Measurements from ENCODE around the gene CRYGN.

CRYGN gene

GRCh38 chr7:151405056-151405455, 34.9 kb downstream of the CRYGN start:
- FAIRE-seq: no peak

GRCh38 chr7:151404216-151405011, 35.5 kb downstream of the CRYGN start:
- no peak for FAIRE-seq

- no peak for FAIRE-seq
Measured at GRCh38 chr7:151403764-151404163, 36.2 kb downstream of the CRYGN start.

DNA sequence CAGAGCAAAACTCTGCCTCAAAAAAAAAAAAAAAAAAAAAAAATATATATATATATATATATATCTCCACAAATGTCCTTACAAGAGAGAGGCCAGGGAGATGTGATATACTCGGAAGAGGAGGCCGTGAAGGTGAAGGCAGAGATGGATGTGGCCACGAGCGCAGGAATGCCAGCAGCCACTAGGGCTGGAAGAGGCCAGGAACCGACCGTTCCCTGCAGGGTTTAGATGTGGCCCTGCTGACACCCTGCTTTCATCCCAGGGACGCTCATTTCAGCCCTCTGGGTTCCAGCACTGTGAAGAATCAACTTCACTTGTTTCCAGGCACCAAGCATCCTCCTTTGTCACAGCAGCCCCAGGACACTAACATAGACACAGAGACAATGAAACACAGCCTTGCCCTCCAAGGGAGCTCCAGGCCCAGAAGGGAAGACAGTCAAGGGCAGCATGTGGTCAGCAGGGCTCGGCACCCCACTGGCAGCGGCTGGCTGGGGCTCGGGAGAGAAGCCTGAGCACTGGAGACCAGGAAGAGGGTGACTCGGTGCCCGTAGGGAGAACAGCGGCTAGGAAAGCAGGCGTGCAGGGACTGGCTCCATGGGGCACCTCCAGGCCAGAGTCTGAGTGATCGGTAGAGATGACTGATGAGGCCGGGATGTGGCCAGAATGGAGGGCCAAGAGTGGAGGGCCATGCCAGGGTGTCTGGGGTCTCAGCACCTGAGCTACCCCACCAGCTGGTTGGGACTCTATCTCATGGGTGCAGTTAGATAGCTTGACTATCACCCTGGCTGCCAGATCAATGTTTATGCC, 37.7 kb downstream of the CRYGN start:
- FAIRE-seq: no peak

DNA sequence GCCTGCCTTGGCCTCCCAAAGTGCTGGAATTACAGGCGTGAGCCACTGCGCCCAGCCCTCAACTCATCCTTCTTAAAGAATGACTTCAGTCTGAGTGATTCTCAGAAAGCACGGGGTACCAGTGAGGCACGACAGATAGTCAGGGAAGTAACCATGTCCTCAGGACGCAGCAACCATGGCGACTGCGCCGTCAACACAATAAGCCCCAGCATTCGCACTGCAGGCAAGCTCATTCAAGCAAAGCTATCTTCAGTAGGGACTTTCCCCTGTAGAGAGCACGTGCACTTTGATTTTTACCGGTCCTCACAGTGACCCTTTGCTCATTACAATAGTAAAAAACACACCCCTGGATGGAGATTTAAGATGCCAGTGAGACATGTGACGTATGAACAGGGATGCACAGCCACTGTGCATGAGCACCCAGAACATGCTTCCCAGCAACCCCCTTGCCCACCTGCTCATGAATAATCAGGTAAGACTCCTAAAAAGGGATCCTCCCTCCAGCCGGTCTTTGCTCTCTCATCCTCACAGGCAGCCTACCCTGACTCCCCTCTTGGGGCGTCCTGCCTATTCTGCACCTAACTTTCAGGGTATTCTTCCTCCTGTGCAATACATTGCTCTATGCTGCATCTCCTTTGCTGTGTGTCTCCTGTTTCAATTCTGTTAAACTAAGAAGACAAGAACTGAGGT, 39.2 kb downstream of the CRYGN start:
- FAIRE-seq: no peak

DNA sequence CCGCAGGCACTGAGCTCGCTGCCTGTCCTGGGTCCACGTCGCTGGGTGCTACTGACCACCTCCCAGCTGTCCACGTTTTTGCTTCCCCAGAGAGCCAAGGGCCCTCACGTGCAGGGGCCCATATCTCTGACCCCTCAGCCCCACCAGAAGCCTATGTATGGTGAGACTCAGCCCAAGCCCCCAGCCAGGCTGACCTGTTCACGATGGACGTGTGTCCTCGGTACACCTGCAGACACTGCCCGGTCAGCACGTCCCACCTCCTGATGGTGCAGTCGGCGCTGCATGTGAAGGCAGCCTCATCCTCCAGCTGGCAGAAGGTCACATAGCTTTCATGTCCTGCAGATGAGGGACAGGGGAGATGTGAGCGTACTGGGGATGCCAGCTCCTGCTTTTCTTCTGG, 40.0 kb downstream of the CRYGN start:
- FAIRE-seq: no peak

- FAIRE-seq: no peak
Measured at GRCh38 chr7:151399305-151399601, 40.7 kb downstream of the CRYGN start.

- FAIRE-seq: no peak
Measured at GRCh38 chr7:151398446-151399304, 41.3 kb downstream of the CRYGN start.

DNA sequence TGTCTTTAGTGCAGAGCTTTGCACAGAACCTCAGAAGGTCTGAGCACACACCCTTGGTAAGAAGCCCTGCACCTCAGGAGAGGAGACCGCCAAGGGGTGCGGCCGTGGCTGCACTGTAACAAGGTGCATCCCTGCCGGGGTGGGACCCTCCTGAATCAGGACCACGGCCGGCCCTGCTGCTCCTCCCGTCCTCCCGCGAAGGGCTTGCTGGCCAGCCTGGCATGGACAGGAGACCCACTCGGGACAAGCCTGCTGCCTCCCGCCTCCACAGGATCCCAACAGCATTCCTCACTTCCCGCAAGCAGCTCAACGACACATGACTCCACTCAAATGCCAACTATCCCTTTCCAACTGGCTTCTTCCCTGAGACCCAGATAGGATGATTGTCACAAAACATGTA, 42.9 kb downstream of the CRYGN start:
- FAIRE-seq: no peak

DNA sequence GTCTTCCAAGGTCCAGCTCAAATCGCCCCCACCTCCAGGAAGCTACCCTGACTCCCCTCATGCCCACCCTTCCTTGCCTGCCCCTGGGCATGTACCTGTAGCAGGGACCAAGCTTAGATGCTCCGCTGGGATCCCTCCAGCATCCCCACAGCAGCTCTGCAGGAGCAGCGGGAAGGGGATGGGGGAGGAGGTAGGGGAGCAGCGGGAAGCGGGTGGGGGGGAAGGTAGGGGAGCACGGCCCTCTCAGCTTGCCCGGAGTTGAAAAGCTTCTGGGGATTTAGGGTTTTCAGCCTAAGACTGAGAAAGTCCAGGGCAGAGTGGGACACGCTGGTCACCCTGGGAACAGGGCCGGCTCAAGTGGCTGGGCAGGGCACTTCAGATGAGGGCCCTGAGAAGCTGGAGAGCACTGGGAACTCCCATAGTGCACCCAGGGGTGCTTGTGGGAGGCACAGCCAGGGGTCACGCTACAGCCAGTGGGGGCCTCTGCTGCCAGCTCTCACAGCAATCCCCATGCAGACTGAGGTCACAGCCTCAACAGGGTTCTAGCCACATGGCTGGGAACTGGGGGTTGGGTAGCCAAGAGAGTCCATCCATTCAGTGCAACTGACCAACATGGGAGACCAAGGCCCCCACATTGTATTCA, 43.5 kb downstream of the CRYGN start:
- no peak for FAIRE-seq

DNA sequence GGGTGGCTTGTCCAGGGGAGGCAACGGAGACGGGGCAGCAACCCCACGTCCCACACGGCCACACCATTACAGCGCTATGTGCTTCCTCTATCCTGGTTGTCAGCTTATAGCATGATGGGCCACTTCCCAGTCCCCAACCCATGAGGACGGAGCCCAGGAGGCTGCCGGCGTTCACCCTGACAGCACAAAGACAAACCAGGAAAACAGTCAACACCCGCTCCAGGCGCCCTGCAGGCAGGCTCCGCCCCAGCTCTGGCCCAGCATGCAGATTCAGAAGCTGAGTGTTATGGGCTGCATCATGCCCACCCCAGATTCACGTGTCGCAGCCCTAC, 44.9 kb downstream of the CRYGN start:
- FAIRE-seq: no peak

GRCh38 chr7:151394076-151395035, 45.6 kb downstream of the CRYGN start:
- FAIRE-seq: no peak

GRCh38 chr7:151393031-151393977, 46.6 kb downstream of the CRYGN start:
- FAIRE-seq: no peak

DNA sequence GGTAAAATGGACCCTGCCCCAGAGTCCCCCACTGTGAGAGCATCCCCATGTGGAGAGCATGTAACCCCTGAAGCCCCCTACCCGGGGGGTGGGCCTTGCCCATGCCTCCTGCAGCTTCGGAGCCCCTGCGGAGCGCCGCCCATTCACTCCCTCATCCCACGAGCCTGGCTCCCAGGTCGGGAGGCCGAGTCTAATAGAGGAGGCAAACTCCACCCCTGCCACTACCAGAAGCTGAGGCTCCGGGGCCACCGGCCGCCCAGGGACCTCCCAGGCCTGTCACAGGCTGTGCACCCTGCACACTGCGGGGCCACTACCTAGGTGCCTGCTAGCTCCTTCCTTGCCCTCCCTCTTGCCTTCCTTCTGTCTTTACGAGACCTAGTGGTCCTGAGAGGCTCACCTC, 47.5 kb downstream of the CRYGN start:
- FAIRE-seq: no peak

- no peak for FAIRE-seq
Measured at GRCh38 chr7:151392002-151392401, 47.9 kb downstream of the CRYGN start.

DNA sequence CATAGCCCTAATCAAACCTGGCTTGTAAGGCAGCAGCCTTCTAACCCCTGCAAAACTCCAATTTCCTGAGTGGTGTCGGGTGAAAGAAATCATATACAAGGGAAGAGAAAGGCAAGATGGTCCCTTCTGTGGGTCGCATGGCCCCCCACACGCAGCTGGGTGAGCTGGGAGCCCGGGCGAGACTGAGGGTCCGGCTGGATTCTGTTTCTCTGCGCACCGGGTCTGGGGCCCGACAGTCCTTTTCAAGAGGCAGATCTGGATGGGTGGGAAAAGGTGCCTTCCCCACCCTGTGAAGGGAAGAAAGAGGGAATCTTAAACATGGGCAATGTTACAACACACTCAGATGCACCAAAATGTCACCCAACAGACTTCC, 48.6 kb downstream of the CRYGN start:
- no peak for FAIRE-seq

GRCh38 chr7:151390598-151391357, 49.2 kb downstream of the CRYGN start:
- no peak for FAIRE-seq

DNA sequence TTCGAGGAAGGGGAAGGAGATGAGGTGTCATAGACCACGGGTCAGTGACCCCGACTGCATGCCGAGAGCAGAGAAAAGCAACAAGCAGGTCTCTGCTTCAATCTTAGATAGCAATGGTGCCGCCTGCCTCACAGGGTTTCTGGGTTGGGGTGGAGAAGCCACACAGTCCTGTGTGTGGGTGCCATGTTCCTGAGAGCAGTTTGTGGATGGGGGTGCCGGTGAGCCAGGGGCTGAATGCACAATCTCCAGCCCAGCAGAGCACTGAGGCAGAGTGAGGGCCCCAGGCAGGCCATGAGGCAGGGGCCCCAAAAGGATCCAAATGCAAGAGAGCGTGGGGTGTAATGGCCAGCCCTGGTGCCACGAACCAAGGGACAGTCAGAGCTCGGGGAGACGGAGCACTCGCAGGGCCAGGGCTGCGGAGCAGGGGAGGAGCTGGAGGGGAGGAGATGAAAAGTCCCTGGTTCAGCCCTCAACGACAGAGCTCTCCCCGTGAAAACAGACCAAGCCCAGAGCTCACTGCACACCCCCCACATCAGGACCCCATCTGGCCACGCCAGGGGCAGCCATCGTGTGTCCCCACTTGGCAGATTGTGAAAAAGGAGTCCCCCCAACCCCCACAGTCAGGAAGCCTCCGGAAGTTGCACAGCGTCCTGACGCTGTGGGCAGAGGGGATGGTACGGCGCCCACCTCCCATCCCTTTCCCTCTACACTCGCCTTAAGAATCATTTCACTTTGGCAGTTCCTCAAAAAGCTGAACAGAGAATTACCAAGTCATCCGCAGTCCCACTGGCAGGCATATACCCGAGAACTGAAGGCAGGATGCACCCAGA, 50.0 kb downstream of the CRYGN start:
- no peak for FAIRE-seq
